Loucy (cell line): ENCODE measurements around the gene CALML4.

ENCODE experiments used
- H2AFZ ChIP-seq: fragments of 200-600 bp; sonication (generic); 2 replicates; pipeline ENCODE4 v1.6.0; 2016; ENCODE audit warnings: antibody characterized with exemption, mild to moderate bottlenecking, low read length, moderate library complexity
- H3F3A ChIP-seq: fragments of 200-600 bp; 2 replicates; pipeline ENCODE4 v1.6.0; 2016; ENCODE audit warnings: antibody characterized with exemption, low read depth, mild to moderate bottlenecking
- H3K27me3 ChIP-seq: fragments of 200-600 bp; sonication (generic); 2 replicates; pipeline ENCODE4 v1.6.1; 2014; ENCODE audit warnings: low read length, mild to moderate bottlenecking; ENCODE audit not compliant: insufficient read depth, poor library complexity, severe bottlenecking
- H3K36me3 ChIP-seq: fragments of 200-600 bp; sonication (generic); 2 replicates; pipeline ENCODE4 v1.6.1; 2016; ENCODE audit warnings: low read length; ENCODE audit not compliant: insufficient read depth
- H3K4me1 ChIP-seq: fragments of 200-600 bp; sonication (generic); 2 replicates; pipeline ENCODE4 v1.5.1; 2014; ENCODE audit warnings: low read length, mild to moderate bottlenecking; ENCODE audit not compliant: insufficient read depth, poor library complexity, severe bottlenecking
- H3K4me2 ChIP-seq: fragments of 200-600 bp; sonication (generic); 2 replicates; pipeline ENCODE4 v1.6.0; 2014; ENCODE audit warnings: antibody characterized with exemption, low read length, low read depth, mild to moderate bottlenecking; ENCODE audit not compliant: poor library complexity, severe bottlenecking
- H3K4me3 ChIP-seq: fragments of 200-600 bp; sonication (generic); 2 replicates; pipeline ENCODE4 v1.5.1; 2014; ENCODE audit warnings: low read length, mild to moderate bottlenecking, mixed read lengths; ENCODE audit not compliant: poor library complexity, severe bottlenecking
- H3K79me2 ChIP-seq: fragments of 200-600 bp; sonication (generic); 2 replicates; pipeline ENCODE4 v1.6.1; 2014; ENCODE audit warnings: low read length; ENCODE audit not compliant: insufficient read depth
- H3K9ac ChIP-seq: fragments of 200-600 bp; sonication (generic); 2 replicates; pipeline ENCODE4 v1.6.0; 2014; ENCODE audit warnings: mild to moderate bottlenecking, low read depth, low read length, moderate library complexity; ENCODE audit not compliant: poor library complexity, severe bottlenecking
- H3K9me2 ChIP-seq: fragments of 200-600 bp; sonication (generic); replicated peaks from 2 replicates; pipeline ENCODE4 v1.6.1; 2016; ENCODE audit warnings: low read depth, low read length, mixed read lengths
- H3K9me3 ChIP-seq: fragments of 200-600 bp; sonication (generic); 2 replicates; pipeline ENCODE4 v1.6.1; 2014; ENCODE audit warnings: mild to moderate bottlenecking, antibody characterized with exemption, low read length, low read depth; ENCODE audit not compliant: insufficient read depth
- H4K20me1 ChIP-seq: fragments of 200-600 bp; sonication (generic); 2 replicates; pipeline ENCODE4 v1.6.0; 2014; ENCODE audit warnings: antibody characterized with exemption, low read length, mild to moderate bottlenecking; ENCODE audit not compliant: insufficient read depth, poor library complexity, severe bottlenecking
- EZH2phosphoT487 ChIP-seq: fragments of 200-600 bp; IDR thresholded peaks from 2 replicates; pipeline ENCODE4 v1.6.1; 2018; ENCODE audit warnings: antibody characterized with exemption, mild to moderate bottlenecking, moderate library complexity, borderline replicate concordance
- TF ChIP-seq, protein P1 (sequence below): fragments of 200-600 bp; sonication (generic); conservative IDR thresholded peaks from 2 replicates; pipeline ENCODE4 v1.5.1; 2014; ENCODE audit warnings: mild to moderate bottlenecking, antibody characterized with exemption, low read length

CALML4 gene, protein sequence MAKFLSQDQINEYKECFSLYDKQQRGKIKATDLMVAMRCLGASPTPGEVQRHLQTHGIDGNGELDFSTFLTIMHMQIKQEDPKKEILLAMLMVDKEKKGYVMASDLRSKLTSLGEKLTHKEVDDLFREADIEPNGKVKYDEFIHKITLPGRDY

DNA sequence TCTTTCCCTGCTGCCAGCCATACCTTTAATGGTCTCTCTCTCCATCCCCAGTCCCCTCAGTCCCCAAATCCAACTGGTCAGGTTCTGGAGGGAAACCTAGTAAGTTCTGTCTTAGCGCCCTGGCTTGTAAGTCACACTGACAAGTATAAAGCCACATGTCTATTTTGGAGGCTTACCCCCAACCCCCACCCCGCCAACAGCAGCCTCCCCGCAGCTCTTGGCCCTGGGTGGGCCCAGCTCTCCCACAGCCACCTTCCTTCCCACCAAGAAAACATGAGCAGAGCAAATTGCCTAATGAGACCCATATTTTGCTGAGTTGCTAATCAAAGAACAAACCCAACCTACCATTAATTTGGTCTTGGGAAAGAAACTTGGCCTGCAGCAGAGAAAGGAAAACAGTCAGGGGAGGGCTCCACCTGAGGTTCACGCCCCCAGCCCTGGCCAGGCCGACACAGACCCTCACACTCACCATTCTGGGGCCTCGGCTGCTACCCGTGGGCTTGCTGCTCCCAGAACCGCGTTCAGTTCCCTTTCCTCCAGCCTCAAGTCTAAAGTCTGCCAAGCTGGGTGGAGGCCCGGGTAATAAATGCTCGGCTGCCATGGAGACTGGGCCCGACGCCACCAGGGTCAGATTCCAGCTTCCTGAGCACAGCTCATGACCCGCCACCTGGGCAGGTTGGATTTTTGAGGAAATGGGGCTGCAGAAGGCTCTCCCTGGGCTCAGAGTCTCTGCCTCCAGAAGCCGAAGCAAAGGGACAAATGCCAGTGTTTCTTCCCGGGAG, at the start of gene CALML4:
TSS of gene CALML4 (minus strand) at position 557 of the 782 bp plus-strand sequence. CDS start at position 472, 85 bp downstream.
- Histone ChIP-seq H3K9me3 (no peaks in the 10 kb centered on the region), H3F3A (no peaks in the 10 kb centered on the region), H3K79me2 (no peaks in the 10 kb centered on the region; the same call in 1 of the 2 replicates), H3K27me3 (no peaks in the 10 kb centered on the region), H3K9ac (no peak within 1 kb of the TSS), H3K4me1 (no peaks in the 10 kb centered on the region), H3K9me2 (no peaks in the 10 kb centered on the region), H3K4me2 (no peak within 1 kb of the TSS), H3K4me3 (no peak within 1 kb of the TSS), H4K20me1 (no peaks in the 10 kb centered on the region), H3K36me3 (peaks cover 25% of the 10 kb centered on the region; the same call in 1 of the 2 replicates), H2AFZ (no peak within 1 kb of the TSS)
- TF ChIP-seq, protein P1, sequence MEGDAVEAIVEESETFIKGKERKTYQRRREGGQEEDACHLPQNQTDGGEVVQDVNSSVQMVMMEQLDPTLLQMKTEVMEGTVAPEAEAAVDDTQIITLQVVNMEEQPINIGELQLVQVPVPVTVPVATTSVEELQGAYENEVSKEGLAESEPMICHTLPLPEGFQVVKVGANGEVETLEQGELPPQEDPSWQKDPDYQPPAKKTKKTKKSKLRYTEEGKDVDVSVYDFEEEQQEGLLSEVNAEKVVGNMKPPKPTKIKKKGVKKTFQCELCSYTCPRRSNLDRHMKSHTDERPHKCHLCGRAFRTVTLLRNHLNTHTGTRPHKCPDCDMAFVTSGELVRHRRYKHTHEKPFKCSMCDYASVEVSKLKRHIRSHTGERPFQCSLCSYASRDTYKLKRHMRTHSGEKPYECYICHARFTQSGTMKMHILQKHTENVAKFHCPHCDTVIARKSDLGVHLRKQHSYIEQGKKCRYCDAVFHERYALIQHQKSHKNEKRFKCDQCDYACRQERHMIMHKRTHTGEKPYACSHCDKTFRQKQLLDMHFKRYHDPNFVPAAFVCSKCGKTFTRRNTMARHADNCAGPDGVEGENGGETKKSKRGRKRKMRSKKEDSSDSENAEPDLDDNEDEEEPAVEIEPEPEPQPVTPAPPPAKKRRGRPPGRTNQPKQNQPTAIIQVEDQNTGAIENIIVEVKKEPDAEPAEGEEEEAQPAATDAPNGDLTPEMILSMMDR, result no peak
- no peak for TF ChIP-seq EZH2phosphoT487

DNA sequence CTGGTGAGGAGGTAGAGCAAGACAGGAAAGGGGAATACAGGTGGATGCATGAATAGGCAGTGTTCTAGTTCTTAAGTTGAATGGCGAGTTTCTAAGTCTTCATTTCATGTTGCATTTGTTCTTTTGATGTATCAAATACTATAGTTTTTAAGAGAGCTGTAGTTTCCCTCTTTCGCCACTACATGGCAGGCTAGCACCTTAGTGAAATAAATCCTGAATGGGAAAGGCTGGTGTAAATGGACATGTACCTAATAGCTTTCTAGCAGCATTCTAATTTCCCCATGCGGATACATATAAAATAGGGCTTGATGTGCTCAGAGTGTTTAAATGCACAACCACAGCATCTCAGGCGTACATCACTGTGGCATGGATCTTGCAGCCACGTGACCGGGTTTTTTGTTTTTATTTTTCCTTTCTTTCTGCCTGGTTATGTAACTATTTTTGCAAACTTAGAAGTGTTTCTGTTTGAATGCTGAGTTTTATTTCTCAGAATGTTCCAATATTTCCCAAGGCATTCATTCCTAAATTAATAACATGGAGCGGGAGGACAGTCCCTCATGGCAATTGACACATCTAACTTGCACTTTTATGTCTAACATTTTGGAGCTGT, 47.9 kb upstream of the CALML4 start:
- no peaks in the 10 kb centered on the region for H3K79me2 ChIP-seq
- no peaks in the 10 kb centered on the region for H3K9me3 ChIP-seq
- no peaks in the 10 kb centered on the region for H3K4me1 ChIP-seq
- no peaks in the 10 kb centered on the region for H3K36me3 ChIP-seq
- no peak overlapping the region for H3K4me3 ChIP-seq
- H3K9ac ChIP-seq, result no peak overlapping the region
- H2AFZ ChIP-seq, result no peak overlapping the region; the same call in 1 of the 2 replicates
- peak overlapping the region; percentile 36 for H3K4me2 ChIP-seq
- TF ChIP-seq, protein P1, result peak; percentile 91
- TF ChIP-seq EZH2phosphoT487, result no peak
- no peaks in the 10 kb centered on the region for H3K27me3 ChIP-seq
- no peaks in the 10 kb centered on the region for H4K20me1 ChIP-seq
- no peaks in the 10 kb centered on the region for H3K9me2 ChIP-seq
- no peaks in the 10 kb centered on the region for H3F3A ChIP-seq

DNA sequence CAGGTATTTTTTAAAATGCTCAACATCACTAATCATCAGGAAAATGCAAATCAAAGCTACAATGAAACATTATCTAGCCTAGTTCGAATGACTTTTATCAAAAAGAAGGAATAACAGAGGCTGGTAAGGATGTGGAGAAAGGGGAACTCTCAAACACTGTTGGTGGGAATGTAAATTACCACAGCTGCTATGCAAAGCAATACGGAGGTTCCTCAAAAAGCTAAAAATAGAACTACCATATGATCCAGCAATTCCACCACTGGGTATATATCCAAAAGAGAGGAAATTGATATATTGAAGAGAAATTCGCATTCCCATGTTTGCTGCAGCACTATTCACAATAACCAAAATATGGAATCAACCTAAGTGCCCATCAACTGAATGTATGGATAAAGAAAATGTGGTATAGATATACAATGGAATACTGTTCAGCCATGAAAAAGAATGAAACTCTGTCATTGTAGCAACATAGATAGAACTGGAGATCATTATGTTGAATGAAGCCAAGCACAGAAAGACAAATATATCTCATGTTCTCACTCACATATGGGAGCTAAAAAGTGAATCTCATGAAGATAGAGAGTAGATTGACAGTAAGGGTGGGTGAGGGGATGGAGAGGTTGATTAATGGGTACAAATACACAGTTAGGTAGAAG, 44.1 kb upstream of the CALML4 start:
- no peaks in the 10 kb centered on the region for H3K79me2 ChIP-seq
- no peaks in the 10 kb centered on the region for H3K9me2 ChIP-seq
- H3K9ac ChIP-seq, result no peak overlapping the region
- H4K20me1 ChIP-seq, result no peaks in the 10 kb centered on the region
- no peak overlapping the region for H2AFZ ChIP-seq
- H3K4me1 ChIP-seq, result no peaks in the 10 kb centered on the region
- TF ChIP-seq, protein P1, result no peak
- TF ChIP-seq EZH2phosphoT487, result no peak
- no peak overlapping the region for H3K4me3 ChIP-seq
- H3F3A ChIP-seq, result no peaks in the 10 kb centered on the region
- H3K4me2 ChIP-seq, result no peak overlapping the region
- no peaks in the 10 kb centered on the region for H3K27me3 ChIP-seq
- peaks cover 6% of the 10 kb centered on the region; the same call in 1 of the 2 replicates for H3K9me3 ChIP-seq
- no peaks in the 10 kb centered on the region for H3K36me3 ChIP-seq
